Activated naive CD4-positive, alpha-beta T cell treated with anti-CD3 and anti-CD28 coated beads, Interleukin-2, amount 50 U/mL, for 72 hours (primary cell): Measurements from ENCODE around the gene REEP1. TPM values are rescaled to one million over a fixed set of nuclear protein-coding genes. Genes with fewer than 3 reads are reported as not detected.
A peak's percentile ranks its signal among the peaks of the same experiment; 100 is the strongest.

Experiments used
- ATAC-seq, 2 donors: fragments of 150-1000 bp; cut with Tn5 transposase; 2 replicates each; pipeline ENCODE4 v1.10.0; 2021; ENCODE audit warnings: mild to moderate bottlenecking in 2 of 2, moderate library complexity in 2 of 2
- DNase-seq, 2 donors: peaks; one replicate each; pipeline ENCODE4 v3.0.0; 2021 to 2022; ENCODE audit warnings: low spot score in 2 of 2
- H3K27ac Mint-ChIP-seq, 2 donors: one replicate each; pipeline ENCODE4 v1.8.0; 2022; ENCODE audit warnings: mild to moderate bottlenecking in 2 of 2, mixed read lengths in 2 of 2
- H3K36me3 Mint-ChIP-seq, 2 donors: one replicate each; pipeline ENCODE4 v1.8.0; 2022; ENCODE audit warnings: mixed read lengths in 2 of 2
- H3K9me3 Mint-ChIP-seq, 2 donors: one replicate each; pipeline ENCODE4 v1.8.0; 2022; ENCODE audit warnings: mixed read lengths in 2 of 2
- total RNA-seq, 2 donors: library from RNA; stranded (reverse); gene quantifications; one replicate each; pipeline ENCODE4 v1.2.3, GENCODE V29; 2022

REEP1 gene
- total RNA-seq, 2 donors from 2014 or later: 0.45 to 0.59 TPM

DNA sequence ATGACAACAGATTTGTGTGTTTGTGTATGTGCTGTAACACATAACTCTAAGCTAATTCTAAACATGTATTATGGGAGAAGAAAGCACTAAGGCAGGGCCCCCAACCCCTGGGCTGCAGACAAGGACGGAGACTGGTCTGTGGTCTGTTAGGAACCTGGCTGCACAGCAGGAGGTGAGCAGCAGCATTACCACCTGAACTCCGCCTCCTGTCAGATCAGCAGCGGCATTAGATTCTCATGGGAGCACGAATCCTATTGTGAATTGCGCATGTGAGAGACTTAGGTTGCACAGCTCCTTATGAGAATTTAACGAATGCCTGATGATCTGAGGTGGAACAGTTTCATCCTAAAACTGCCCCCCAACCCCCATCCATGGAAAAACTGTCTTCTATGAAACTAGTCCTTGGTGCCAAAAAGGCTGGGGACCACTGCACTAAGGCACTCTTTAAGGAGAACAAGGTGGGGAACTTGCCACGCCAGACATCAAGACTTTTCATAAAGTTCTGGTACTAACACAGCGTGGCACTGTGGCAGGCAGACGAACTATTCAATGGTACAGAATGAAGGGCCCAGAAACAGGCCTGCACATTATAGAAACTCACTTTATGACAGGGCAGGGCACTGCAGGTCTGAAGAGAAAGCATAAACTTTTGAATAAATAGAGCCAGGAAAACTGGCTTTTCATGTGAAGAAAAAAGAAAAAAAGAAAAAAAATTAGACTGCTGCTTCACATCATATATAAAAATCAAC lies 14.0 kb downstream of the REEP1 start:
- Mint-ChIP-seq H3K36me3 (no peaks in the 10 kb centered on the region), H3K27ac (no peak overlapping the region), H3K9me3 (no peaks in the 10 kb centered on the region)
- DNase-seq (no peak), ATAC-seq (no peak)

DNA sequence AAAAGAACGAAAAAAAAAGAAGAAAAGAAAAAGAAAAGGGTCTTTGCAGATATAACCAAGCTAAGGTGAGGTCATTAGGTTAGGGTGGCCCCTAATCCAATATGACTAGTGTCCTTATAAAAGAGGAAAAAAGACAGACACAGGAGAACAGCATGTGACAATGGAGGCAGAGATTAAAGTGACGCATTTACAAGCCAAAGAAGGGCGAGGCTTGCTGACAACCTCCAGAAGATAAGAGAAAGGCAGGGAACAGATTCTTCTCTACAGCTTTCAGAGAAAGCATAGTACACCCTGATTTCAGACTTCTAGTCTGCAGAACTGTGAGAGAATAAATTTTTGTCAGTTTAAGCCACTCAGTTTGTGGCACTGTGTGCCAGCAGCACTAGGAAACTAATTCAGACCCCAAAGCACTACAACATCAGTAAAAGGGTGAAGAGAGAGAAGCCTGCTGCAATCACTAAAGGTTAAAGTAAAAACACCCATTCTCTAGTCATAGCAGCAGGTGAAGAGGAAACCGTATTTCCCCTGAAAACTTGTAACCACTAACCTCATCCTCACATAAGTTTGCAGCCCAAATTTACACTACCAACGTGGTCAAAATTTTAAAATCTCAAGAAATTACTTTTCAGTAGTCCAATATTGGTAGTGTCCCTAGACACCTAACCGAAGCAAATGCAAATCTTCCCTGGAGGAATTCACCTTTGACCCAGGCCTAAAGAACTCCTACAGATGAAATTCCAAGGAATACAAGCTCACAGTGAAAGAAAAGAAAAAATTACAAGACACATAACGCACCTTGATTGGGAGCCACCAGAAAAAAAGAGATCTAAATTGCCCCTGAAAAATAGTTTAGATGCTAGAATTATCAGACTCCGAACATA lies 17.5 kb downstream of the REEP1 start:
- no peak overlapping the region for H3K27ac Mint-ChIP-seq
- H3K9me3 Mint-ChIP-seq: no peaks in the 10 kb centered on the region
- DNase-seq (no peak), ATAC-seq (peak; percentile 40 to 52)
- H3K36me3 Mint-ChIP-seq: no peaks in the 10 kb centered on the region

DNA sequence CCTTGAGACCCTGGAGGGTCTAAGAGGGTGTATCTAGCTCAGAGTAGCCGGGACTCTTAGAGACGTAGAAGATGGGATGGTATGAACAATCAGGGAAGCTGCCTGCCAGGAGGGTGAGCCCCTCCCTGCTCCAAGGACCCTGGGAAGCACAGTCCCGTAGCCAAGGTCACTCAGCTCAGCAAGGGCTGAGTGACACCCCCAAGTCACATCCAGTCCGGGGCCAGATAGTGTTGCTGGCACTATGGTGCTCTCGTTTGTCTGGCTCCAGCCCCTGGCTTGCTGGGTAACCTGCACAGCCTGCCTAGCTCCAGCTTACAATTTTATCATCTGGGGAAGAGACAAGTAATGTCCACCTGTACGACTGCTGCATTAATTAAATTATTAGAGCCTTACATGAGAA lies 22.3 kb downstream of the REEP1 start:
- ATAC-seq (no peak), DNase-seq (no peak)
- Mint-ChIP-seq H3K9me3 (no peaks in the 10 kb centered on the region), H3K36me3 (no peaks in the 10 kb centered on the region), H3K27ac (no peak overlapping the region)

DNA sequence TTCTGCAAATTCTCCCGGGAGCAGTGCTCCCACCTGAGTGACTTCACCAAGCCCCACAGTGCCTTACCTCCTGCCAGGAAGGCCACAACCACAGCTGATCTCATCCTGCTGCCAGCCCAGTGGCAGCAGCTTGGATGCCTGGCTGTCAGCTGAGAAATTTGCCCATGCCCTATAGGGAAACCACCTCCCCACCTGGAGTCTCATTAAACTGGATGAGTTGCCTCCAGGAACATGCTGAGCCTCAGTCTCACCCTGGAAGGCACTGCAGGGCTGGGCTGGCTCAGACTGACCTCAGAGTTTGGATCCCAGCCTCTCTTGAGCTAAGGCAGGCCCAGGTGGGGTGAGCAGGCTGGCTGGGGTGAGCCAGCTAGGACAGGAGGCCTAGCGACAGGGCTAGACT lies 23.3 kb downstream of the REEP1 start:
- H3K27ac Mint-ChIP-seq: no peak overlapping the region
- DNase-seq (no peak), ATAC-seq (peak in 1 of 2 donors; percentile 22)
- H3K9me3 Mint-ChIP-seq: no peaks in the 10 kb centered on the region
- no peaks in the 10 kb centered on the region for H3K36me3 Mint-ChIP-seq

DNA sequence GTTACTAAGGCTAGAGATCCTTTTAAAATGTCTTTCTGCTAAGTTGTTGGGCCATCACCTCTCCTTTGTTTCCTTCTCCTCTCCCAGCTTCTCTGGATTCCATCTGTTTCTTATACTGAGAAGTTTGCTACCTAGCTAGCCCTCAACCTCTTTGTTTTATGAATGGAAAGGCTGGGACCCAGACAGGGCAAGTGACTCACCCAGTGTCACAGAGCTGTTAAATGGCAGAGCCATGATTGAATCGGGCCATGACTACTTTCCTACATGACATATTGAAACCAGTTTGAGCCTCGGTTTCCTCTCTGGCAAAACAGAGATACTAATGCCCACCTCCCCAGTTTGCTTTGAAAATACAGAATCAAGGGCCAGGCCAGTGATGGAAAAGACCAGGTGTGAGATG lies 24.1 kb downstream of the REEP1 start:
- Mint-ChIP-seq H3K27ac (no peak overlapping the region), H3K36me3 (no peaks in the 10 kb centered on the region), H3K9me3 (no peaks in the 10 kb centered on the region)
- peak in 1 of 2 donors; percentile 52 for ATAC-seq
- DNase-seq: no peak

DNA sequence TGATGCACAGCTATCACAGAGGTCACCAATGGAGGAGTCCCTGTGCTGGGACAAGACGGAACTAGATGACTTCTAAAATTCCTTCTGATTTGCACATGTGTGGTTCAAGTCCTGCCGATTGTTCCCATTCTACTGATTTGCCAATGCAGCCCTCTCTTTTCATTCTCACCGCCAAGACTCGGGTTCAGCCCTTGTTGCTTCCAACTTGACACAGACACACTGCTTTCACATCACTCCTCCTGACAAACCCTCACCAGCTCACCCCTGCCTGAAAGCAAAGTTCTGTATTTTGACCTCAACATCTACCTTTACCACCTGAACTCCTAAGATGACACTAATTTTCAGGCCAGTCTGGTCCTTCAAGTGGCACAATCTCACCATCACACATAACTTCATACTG lies 25.5 kb downstream of the REEP1 start:
- no peak for ATAC-seq
- Mint-ChIP-seq H3K27ac (no peak overlapping the region), H3K9me3 (no peaks in the 10 kb centered on the region), H3K36me3 (no peaks in the 10 kb centered on the region)
- no peak for DNase-seq

DNA sequence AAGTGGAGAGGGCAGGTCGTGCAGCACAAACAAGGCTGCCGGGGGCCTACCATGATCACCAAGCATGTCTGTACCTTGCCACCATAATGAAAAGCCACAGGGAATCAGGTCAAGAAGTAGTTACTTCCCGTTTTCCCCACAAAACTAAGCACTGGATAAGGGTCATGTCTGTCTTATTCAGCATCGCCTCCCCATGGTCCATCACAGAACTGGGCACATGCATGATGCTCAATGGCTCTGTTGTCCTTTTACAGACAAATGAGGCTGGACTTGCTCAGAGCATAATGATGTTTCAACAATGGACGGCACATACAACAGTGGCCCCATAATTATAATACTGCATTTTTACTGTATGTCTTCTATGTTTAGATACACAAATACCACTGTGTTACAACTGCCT lies 27.5 kb downstream of the REEP1 start:
- ATAC-seq (no peak), DNase-seq (no peak)
- Mint-ChIP-seq H3K27ac (no peak overlapping the region), H3K36me3 (no peaks in the 10 kb centered on the region), H3K9me3 (no peaks in the 10 kb centered on the region)

DNA sequence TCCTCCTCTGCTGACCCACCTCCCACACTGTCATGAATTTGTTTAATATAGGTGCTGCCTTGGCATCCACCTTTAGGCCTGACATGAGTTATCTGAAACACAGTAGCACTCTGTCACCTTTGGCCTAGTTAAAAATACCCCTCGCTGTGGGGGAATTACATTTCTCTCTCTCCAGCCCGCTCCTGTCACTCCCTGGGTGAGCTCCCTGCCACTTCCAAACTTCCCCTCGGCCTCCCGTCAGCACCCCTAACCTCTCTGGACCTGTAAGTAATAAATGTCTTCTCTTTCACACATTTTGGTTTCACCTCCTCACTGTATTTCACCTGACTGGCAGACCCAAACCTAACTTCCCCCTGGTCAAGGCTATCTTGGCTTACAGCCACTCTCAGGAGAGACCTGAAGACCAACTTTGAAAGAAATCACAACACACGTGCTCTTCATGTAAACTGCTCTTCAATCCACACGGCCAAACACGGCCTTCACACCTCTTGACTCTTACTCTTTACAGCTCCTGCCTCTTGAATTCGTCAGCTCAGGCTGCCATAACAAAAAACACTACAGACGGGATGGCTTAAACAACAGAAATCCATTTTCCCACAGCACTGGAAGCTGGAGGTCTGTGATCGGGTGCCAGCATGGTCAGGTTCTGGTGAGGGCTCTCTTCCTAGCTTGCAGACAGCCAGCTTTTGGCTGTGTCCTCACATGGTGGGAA lies 28.3 kb downstream of the REEP1 start:
- ATAC-seq: no peak
- H3K27ac Mint-ChIP-seq: no peak overlapping the region
- H3K36me3 Mint-ChIP-seq: no peaks in the 10 kb centered on the region

DNA sequence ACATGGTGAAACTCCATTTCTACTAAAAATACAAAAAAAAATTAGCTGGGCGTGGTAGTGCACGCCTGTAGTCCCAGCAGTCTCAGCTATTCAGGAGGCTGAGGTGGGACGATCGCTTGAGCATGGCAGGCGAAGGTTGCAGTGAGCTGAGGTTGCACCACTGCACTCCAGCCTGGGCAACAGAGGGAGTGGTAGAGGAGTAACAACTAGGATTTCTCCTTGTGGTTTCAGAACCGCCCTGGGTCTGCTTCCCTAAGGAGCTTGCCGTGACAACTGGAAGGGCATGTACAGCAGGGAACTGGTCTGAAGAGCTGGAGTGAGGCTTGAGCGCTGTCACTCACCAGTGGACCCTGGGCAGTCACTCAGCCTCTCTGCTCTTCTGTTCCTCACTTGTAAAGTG lies 29.1 kb downstream of the REEP1 start:
- no peaks in the 10 kb centered on the region for H3K9me3 Mint-ChIP-seq
- ATAC-seq (no peak), DNase-seq (no peak)
- H3K36me3 Mint-ChIP-seq: no peaks in the 10 kb centered on the region
- no peak overlapping the region for H3K27ac Mint-ChIP-seq

More for the DNA sequence above, 28.3 kb downstream of the REEP1 start:
- DNase-seq: no peak
- H3K9me3 Mint-ChIP-seq: no peaks in the 10 kb centered on the region

DNA sequence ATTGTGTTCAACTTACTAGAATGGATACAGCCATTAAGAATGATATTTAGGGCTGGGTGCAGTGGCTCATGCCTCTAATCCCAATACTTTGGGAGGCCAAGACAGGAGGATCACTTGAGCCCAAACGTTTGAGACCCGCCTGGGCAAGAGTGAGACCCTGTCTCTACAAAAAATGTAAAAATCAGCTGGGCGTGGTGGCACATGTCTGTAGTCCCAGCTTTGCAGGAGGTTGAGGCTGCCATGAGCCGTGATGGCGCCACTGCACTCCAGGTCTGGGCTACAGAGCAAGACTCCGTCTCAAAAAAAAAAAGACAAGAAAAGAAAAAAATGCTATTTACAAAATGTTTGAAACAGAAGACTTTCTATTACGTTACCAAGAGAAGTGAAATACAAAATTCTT lies 30.0 kb downstream of the REEP1 start:
- ATAC-seq (no peak), DNase-seq (no peak)
- H3K36me3 Mint-ChIP-seq: no peaks in the 10 kb centered on the region
- H3K27ac Mint-ChIP-seq: no peak overlapping the region
- no peaks in the 10 kb centered on the region for H3K9me3 Mint-ChIP-seq

DNA sequence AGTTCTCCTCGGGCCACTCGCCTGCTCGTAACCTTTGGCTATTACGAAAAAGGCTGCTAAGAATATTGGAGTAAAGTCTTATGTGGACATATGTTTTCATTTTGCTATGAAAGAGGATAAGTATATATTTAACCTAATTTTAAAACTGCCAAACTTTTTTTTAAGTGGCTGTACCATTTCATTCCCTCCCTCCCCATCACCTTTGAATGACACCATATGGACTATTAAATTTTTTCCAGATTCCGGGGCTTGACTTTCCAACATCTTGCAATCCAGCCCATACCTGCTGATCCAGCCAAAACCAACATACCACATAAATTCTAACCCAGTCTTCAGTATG lies 31.5 kb downstream of the REEP1 start:
- ATAC-seq: no peak
- no peak overlapping the region for H3K27ac Mint-ChIP-seq
- DNase-seq: no peak
- no peaks in the 10 kb centered on the region for H3K36me3 Mint-ChIP-seq
- no peaks in the 10 kb centered on the region for H3K9me3 Mint-ChIP-seq

DNA sequence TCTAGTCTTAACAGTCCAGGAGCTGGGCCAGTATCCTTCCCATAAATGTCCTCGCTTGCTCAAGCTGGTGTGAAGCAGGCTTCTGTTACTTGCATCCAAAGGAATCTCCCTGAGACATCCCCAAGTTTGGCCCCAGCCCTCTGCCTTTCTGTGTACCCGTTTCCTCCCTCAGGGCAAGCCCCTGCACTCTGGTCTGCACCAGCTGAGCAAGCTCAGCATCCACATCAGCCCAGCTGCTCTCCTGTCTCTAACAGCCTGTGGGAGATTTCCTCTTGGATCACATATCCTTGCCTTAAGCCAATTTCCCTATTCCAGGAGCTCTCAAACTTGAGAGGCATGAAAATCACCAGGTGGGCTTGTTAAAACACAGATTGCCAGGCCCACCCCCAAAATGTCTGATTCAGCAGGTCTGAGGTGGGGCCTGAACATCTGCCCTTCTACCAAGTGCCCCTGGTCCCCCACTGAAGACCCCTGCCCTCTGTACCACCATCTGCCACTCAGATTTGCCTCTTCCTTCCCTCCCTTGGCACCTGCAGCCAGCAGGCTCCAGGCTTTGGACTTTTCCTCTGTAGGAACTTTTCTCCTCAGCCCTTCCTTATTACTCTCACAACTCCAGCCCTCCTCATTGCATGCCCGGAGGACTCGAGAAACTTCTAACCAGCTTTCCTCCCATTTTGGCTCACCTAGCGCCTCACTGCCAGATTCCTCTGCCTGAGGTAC lies 32.1 kb downstream of the REEP1 start:
- Mint-ChIP-seq H3K9me3 (no peaks in the 10 kb centered on the region), H3K27ac (peak overlapping the region in 1 of 2 donors; percentile 39), H3K36me3 (no peaks in the 10 kb centered on the region)
- no peak for ATAC-seq
- DNase-seq: no peak

DNA sequence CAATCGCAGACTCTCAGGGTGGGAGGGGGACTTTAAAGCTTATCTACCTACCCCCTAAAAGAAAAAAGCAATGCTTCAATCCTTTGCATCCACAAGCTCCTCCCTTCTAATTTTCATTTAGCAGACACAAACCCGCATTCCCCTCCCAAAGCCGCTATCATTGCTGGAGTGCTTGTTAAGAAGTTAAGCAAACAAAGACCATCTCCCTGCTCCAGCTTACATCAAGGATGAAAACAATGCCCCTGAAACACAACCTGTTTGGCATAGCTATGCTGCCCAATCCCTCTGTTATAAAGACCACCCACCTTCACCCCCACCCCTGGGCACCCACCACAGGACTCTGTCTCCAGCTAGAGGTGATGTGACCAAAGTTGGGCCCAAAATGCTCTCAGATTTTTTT lies 33.0 kb downstream of the REEP1 start:
- Mint-ChIP-seq H3K27ac (no peak overlapping the region), H3K9me3 (no peaks in the 10 kb centered on the region), H3K36me3 (no peaks in the 10 kb centered on the region)
- DNase-seq (no peak), ATAC-seq (no peak)

DNA sequence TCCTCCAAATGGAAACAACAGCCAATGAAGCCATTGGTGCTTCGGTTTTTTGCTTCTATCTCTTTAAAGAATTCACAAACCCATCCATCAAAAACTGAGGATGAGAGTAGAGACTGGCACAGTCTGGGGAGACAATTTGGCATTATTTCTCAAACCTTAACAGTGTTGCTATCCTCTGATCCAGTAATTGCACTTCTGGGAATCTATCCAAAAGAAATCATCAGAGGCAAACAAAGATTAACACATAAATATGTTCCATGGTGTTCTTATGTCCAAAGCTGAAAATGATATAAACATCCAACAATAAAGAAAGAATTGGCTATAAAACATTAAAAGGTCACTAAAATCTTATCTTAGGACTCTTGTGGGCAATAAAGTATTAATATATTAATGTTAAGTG lies 35.1 kb downstream of the REEP1 start:
- ATAC-seq (no peak), DNase-seq (no peak)
- no peak overlapping the region for H3K27ac Mint-ChIP-seq
- no peaks in the 10 kb centered on the region for H3K9me3 Mint-ChIP-seq
- H3K36me3 Mint-ChIP-seq: no peaks in the 10 kb centered on the region

DNA sequence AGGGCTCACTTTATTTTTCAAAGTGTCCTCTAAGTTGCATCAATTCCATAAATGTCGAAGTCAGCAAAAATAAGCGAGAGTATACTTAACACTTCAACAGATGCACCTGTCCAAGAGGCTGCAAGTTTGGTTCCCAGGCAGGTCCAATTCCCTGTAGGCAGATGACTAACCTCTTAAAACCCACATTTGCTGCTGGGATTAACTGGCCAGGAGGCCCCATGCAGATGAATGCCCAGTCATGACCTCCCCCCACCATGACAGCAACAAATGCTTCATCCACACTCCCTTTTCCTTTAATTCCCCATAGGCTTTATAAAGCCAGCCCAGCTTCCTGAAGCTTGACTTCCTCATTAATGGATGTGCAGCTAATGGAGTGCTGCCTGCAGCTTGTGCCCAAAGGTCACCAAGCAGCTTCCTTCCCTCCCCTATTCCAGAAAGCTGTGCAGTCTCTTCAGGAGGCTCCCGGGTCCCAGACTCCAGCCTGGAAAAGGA lies 35.7 kb downstream of the REEP1 start:
- no peaks in the 10 kb centered on the region for H3K9me3 Mint-ChIP-seq
- no peak for DNase-seq
- ATAC-seq: no peak
- H3K36me3 Mint-ChIP-seq: no peaks in the 10 kb centered on the region
- no peak overlapping the region for H3K27ac Mint-ChIP-seq

DNA sequence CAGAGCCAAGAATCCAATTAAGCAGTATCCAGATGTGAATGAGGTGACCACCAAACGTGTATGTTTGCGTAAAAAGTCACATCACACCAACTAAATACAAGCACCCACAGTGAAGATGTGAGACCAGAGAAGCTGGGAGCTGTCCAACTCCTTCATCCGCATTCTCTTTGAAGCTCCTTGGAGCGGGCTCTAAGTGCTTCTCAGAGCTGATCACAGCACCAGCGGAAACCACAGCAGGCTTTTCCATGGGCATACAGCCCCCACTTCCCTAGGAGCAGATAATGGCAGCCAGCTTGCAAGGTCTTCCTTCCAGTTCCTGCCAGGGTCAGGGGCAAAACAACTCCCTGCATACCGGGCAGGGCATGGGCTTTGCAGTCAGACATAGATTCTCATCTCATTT lies 36.4 kb downstream of the REEP1 start:
- no peaks in the 10 kb centered on the region for H3K9me3 Mint-ChIP-seq
- no peak overlapping the region for H3K27ac Mint-ChIP-seq
- H3K36me3 Mint-ChIP-seq: no peaks in the 10 kb centered on the region
- no peak for DNase-seq
- ATAC-seq: no peak

DNA sequence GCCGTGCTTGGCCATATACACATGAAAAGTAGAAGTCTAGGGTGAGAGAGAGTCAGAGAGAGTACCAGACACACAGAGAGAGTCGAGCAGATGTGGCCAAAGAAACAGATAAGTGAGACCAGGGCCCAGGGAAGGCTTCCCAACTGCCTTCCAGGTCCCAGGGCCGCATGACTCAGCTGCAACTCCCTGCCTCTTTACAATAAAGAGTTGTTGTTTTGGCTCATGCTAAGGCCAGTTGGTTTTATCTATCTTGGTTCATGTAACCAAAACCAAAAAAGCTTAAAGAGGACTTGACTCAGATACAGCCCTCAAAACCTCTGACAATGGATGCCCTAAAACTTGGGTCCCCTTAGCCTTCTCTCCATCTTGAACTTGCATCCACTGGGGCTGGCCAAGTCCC lies 36.9 kb downstream of the REEP1 start:
- no peak for DNase-seq
- Mint-ChIP-seq H3K9me3 (no peaks in the 10 kb centered on the region), H3K27ac (no peak overlapping the region), H3K36me3 (no peaks in the 10 kb centered on the region)
- ATAC-seq: no peak
